Pancreas (tissue), 10 donors: ENCODE measurements around the gene ZNF765. TPM values are rescaled to one million over a fixed set of nuclear protein-coding genes. Genes with fewer than 3 reads are reported as not detected.
"Not testable (repeated sequence)": the region's sequence is repeated elsewhere in the genome, so short reads cannot be mapped to it uniquely, and the experiment has no call there.

Experiments used
- ATAC-seq, 4 donors: fragments of 200-7000 bp; cut with Tn5 transposase; one replicate each; pipeline versions ENCODE4 v1.8.0 to v1.9.1; 2020; ENCODE audit warnings: mild to moderate bottlenecking in 4 of 4, moderate library complexity in 4 of 4
- DNase-seq, 6 donors: peaks; one replicate each; pipeline ENCODE4 v3.0.0-alpha.2; 2020
- FAIRE-seq: peaks from 2 replicates; lab custom pipeline; 2012; peaks lifted over from hg19 to GRCh38; lab: Jason Lieb, UNC
- H3K27ac ChIP-seq, 4 donors: fragments of 200-600 bp; sonication (generic); 1 replicate in 3 of 4; 2 replicates in 1 of 4; pipeline versions ENCODE4 v1.5.0 to v1.8.0; 2020
- H3K27me3 ChIP-seq, 4 donors: fragments of 200-600 bp; one replicate each; pipeline ENCODE4 v1.8.0; 2021
- H3K36me3 ChIP-seq, 3 donors: fragments of 200-600 bp; sonication (generic) in 1 of 3; one replicate each; pipeline versions ENCODE4 v1.5.0 to v1.8.0; 2020 to 2021
- H3K4me1 ChIP-seq, 3 donors: fragments of 200-600 bp; one replicate each; pipeline ENCODE4 v1.8.0; 2021
- H3K4me3 ChIP-seq, 4 donors: fragments of 200-600 bp; sonication (generic) in 2 of 4; one replicate each; pipeline versions ENCODE4 v1.5.0 to v1.8.0; 2020 to 2021
- H3K9me3 ChIP-seq, 4 donors: fragments of 200-600 bp; one replicate each; pipeline ENCODE4 v1.8.0; 2021
- CTCF ChIP-seq, 4 donors: fragments of 200-600 bp; sonication (generic) in 3 of 4; IDR thresholded peaks; one replicate each; pipeline versions ENCODE4 v1.5.0 to v1.8.0; 2021; ENCODE audit warnings: antibody characterized with exemption in 4 of 4
- WGBS, 2 donors: extraction: QIAGEN DNeasy Blood & Tissue Kit; methylation state at CpG; one replicate each; pipeline ENCODE4 v1.1.7; 2013; 5-methylcytosine and 5-hydroxymethylcytosine counted together
- intact Hi-C, 3 donors: fragments of 100-400 bp; cut with DNase I; formaldehyde crosslinking; loops; one replicate each; pipeline versions ENCODE4 v1.11.1 to v1.14.2; 2022
- polyA plus RNA-seq, 2 donors: library from polyadenylated mRNA; stranded (reverse); fragments of 200-250 nt; gene quantifications; one replicate each; pipeline ENCODE4 v1.2.3, GENCODE V29; 2013
- total RNA-seq, 6 donors: library from RNA; stranded (reverse); fragmentation: NEBNext Ultra II Directional in 4 of 6; extraction: Animal tissue kit (Norgen Biotek cat#: 25700) in 4 of 6; gene quantifications; one replicate each; pipeline versions ENCODE4 v1.2.1 to v1.2.4, GENCODE V29; 2021 to 2023
- donor health status: healthy with polysubstance abuse.
- donor health status: DM: no; HTN: no; CAD: no; lungs with moderate emphysema.
- donor health status: DM: no; HTN: no; CAD: no.
- donor health status: control.
- donor health status: control.
- donor health status: Bipolar disorder and iron deficiency.
- donor health status: DM: yes; HTN: yes; CAD: no.
- donor health status: DM: no; HTN: no; CAD: no.
- donor health status: DM: no; HTN: no; CAD: no.
- donor health status: DM: yes; HTN: yes; CAD: no.

Gene ZNF765
- total RNA-seq = 10 to 100 TPM in 1 of 6 donors, 1 to 10 TPM in 5; 4.9 to 10.1 (median 6.2) TPM
- 1 to 10 TPM; 3.5 to 5.1 TPM for polyA plus RNA-seq

- no peak for FAIRE-seq
- H3K36me3 ChIP-seq = peaks cover 0 to 5% (median 0%) of the 10 kb centered on the region in 3 donors
- peak within 1 kb of the TSS; percentile 62 to 91 (median 66) for H3K4me3 ChIP-seq
- H3K27me3 ChIP-seq = no peaks in the 10 kb centered on the region
- intact Hi-C loops = no loop called here
- peak; percentile 23 to 65 (median 47) for TF ChIP-seq CTCF (IDR thresholded peaks at IDR 0.05)
- peak within 1 kb of the TSS; percentile 53 to 80 (median 77) for H3K27ac ChIP-seq
- peaks cover 5 to 11% (median 11%) of the 10 kb centered on the region in 3 donors for H3K4me1 ChIP-seq
- H3K9me3 ChIP-seq = no peaks in the 10 kb centered on the region
- peak; percentile 90 to 99 (median 96) for DNase-seq
- peak; percentile 98 to 100 (median 100) for ATAC-seq
- WGBS, 2 donors = 0% methylated on average over 58 of the region's 58 CpGs
These were observed at the start of gene ZNF765 for GRCh38 chr19:53394974-53395839. ZNF765 (plus strand) TSS chr19:53395149; CDS start chr19:53398016, 2,867 bp downstream.

DNA sequence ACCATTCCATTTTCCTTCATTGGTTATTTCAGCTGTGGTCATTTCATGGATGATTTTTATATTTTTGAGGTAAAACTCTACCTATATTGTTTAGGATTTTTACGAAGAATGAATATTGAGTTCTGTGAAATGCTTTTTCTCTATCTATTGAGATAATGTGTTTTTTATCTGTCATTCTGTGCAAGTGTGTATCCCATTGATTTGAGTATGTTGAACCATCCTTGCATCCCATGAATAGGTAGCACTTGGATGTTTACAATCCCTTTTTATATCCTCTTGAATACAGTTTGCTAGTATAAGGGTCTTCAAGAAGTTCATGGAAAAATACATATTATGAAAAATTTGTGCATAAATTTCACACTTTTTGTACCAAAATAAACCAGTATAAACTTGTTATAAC, 39.2 kb upstream of the ZNF765 start:
- intact Hi-C loops = no loop called here
- no peak overlapping the region for H3K4me3 ChIP-seq
- no peaks in the 10 kb centered on the region for H3K4me1 ChIP-seq
- DNase-seq = no peak
- H3K27ac ChIP-seq = no peak overlapping the region
- peaks cover 0 to 18% (median 9%) of the 10 kb centered on the region in 4 donors for H3K9me3 ChIP-seq
- WGBS, 2 donors = 98 to 100% methylated on average over 1 of the region's 1 CpG
- TF ChIP-seq CTCF (IDR thresholded peaks at IDR 0.05) = no peak
- ATAC-seq = no peak
- H3K36me3 ChIP-seq = peaks cover 3 to 10% (median 7%) of the 10 kb centered on the region in 3 donors
- FAIRE-seq = no peak
- H3K27me3 ChIP-seq = no peaks in the 10 kb centered on the region

- intact Hi-C loops = no loop called here
- FAIRE-seq (no peak), DNase-seq (peak in 1 of 6 donors; percentile 50), ATAC-seq (no peak)
- Histone ChIP-seq H3K9me3 (peaks cover 0 to 9% (median 3%) of the 10 kb centered on the region in 4 donors), H3K27ac (no peak overlapping the region), H3K4me1 (no peaks in the 10 kb centered on the region), H3K36me3 (no peaks in the 10 kb centered on the region), H3K4me3 (no peak overlapping the region), H3K27me3 (no peaks in the 10 kb centered on the region)
- 48 to 49% methylated on average over 35 of the region's 35 CpGs for WGBS, 2 donors
- TF ChIP-seq CTCF (IDR thresholded peaks at IDR 0.05) = no peak
These were observed 36.9 kb upstream of the ZNF765 start for GRCh38 chr19:53357821-53358581.

- H3K27ac ChIP-seq, H3K4me1 ChIP-seq, H3K36me3 ChIP-seq, H3K4me3 ChIP-seq, DNase-seq, FAIRE-seq, ATAC-seq, H3K9me3 ChIP-seq, H3K27me3 ChIP-seq: not testable (repeated sequence)
- WGBS, 2 donors = 86 to 94% methylated on average over 4 to 10 of the region's 10 CpGs
- intact Hi-C loops = loop anchor here in 1 of 3 donors (10.0 kb wide), 1 partner anchor 165 kb away; the partner anchor contains the start of gene ZNF665
These were observed 34.9 kb upstream of the ZNF765 start for GRCh38 chr19:53360056-53360455.
